NCI-H748 treated with DMSO at 0.1 percent for 48 hours (cell line): ENCODE measurements around the gene NAPB.
"Not testable (repeated sequence)": the region's sequence is repeated elsewhere in the genome, so short reads cannot be mapped to it uniquely, and the experiment has no call there.

Source experiments
- DNase-seq: peaks from one replicate; lab custom pipeline; 2025; lab: John Stamatoyannopoulos, UW

NAPB gene

GRCh38 chr20:23367770-23368169, 53.5 kb downstream of the NAPB start:
- DNase-seq, result no peak

- DNase-seq, result no peak
Observed at GRCh38 chr20:23366384-23366783, 54.9 kb downstream of the NAPB start.

- no peak for DNase-seq
Observed at GRCh38 chr20:23365390-23366165, 55.7 kb downstream of the NAPB start.

GRCh38 chr20:23363257-23363649, 58.0 kb downstream of the NAPB start:
- DNase-seq, result no peak

- peak; percentile 52 for DNase-seq
Observed at GRCh38 chr20:23362392-23363256, 58.7 kb downstream of the NAPB start.

- DNase-seq, result peak; percentile 97
Observed at GRCh38 chr20:23361476-23362391, 59.6 kb downstream of the NAPB start, which contains the start of gene GZF1. Gene GZF1, plus strand, starts transcription at chr20:23362182. Its CDS starts 2,202 bp downstream, at chr20:23364384.

- DNase-seq, result no peak
Observed at GRCh38 chr20:23361119-23361475, 60.2 kb downstream of the NAPB start.

- no peak for DNase-seq
Observed at GRCh38 chr20:23360531-23360930, 60.8 kb downstream of the NAPB start.

- no peak for DNase-seq
Observed at GRCh38 chr20:23358923-23359593, 62.2 kb downstream of the NAPB start.

- no peak for DNase-seq
Observed at GRCh38 chr20:23358563-23358906, 62.8 kb downstream of the NAPB start.

GRCh38 chr20:23357767-23358562, 63.3 kb downstream of the NAPB start:
- DNase-seq, result peak; percentile 99

- no peak for DNase-seq
Observed at GRCh38 chr20:23356203-23356602, 65.1 kb downstream of the NAPB start.

GRCh38 chr20:23350904-23351838, 70.1 kb downstream of the NAPB start:
- DNase-seq, result peak; percentile 68

GRCh38 chr20:23350196-23350903, 70.9 kb downstream of the NAPB start, which contains the start of gene NXT1:
Gene NXT1, plus strand, starts transcription at chr20:23350791. Its CDS starts 3,251 bp downstream, at chr20:23354042.
- peak; percentile 96 for DNase-seq

- DNase-seq, result peak; percentile 53
Observed at GRCh38 chr20:23349338-23350195, 71.7 kb downstream of the NAPB start.

- DNase-seq, result not testable (repeated sequence)
Observed at GRCh38 chr20:23348510-23348909, 72.8 kb downstream of the NAPB start.

GRCh38 chr20:23347791-23348190, 73.5 kb downstream of the NAPB start:
- DNase-seq, result no peak

- no peak for DNase-seq
Observed at GRCh38 chr20:23346002-23346401, 75.3 kb downstream of the NAPB start.
